ENCODE results near the gene IRS1. TPM values are rescaled to one million over a fixed set of nuclear protein-coding genes. Genes with fewer than 3 reads are reported as not detected.

The IRS1 gene
- total and polyA plus RNA-seq, 2 donors (not counting 1 experiment from before 2014, with no cell fraction given) = 14.3 to 29.1 TPM

DNA sequence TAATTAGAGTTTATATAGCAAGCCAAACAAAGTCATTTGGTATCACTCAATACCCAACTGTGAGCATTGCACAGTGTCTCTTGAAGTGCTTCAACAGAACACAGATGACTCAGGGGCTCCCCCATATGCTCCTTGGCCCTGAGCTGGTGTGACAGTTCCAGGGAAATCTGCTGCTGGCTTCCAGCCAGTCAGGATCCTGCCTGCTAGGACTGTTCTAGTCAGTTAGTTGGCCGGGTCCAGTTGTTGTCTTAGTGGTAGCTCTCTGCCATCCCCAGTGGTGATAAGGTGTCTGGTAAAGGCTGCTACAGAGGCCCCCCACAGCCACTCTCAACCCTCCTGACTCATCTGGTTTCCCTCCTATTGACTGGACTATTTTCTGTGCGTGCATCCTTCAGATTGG is 100.3 kb downstream of the IRS1 start:
- peak; percentile 46 to 52 for DNase-seq (ENCODE audit: low read depth in 2 of 2)
- no peak for TF ChIP-seq EZH2 (IDR thresholded peaks at IDR 0.05; ENCODE audit: low read length, missing control alignments)
- TF ChIP-seq, protein P1, sequence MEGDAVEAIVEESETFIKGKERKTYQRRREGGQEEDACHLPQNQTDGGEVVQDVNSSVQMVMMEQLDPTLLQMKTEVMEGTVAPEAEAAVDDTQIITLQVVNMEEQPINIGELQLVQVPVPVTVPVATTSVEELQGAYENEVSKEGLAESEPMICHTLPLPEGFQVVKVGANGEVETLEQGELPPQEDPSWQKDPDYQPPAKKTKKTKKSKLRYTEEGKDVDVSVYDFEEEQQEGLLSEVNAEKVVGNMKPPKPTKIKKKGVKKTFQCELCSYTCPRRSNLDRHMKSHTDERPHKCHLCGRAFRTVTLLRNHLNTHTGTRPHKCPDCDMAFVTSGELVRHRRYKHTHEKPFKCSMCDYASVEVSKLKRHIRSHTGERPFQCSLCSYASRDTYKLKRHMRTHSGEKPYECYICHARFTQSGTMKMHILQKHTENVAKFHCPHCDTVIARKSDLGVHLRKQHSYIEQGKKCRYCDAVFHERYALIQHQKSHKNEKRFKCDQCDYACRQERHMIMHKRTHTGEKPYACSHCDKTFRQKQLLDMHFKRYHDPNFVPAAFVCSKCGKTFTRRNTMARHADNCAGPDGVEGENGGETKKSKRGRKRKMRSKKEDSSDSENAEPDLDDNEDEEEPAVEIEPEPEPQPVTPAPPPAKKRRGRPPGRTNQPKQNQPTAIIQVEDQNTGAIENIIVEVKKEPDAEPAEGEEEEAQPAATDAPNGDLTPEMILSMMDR (conservative IDR thresholded peaks at IDR 0.05 in 1 of 2, IDR thresholded peaks at IDR 0.05 in 1 of 2; ENCODE audit: low read depth in 1 of 2, low read length in 2 of 2) = no peak
- no peaks in the 10 kb centered on the region for H3K27me3 ChIP-seq (ENCODE audit: control insufficient read depth, insufficient read depth, low read length)
- H4K20me1 ChIP-seq (ENCODE audit: control insufficient read depth, extremely low read depth, insufficient read depth, low read length) = no peaks in the 10 kb centered on the region
- H3K36me3 ChIP-seq (ENCODE audit: control insufficient read depth, insufficient read depth, low read length) = no peaks in the 10 kb centered on the region
- H3K27ac ChIP-seq (ENCODE audit: insufficient read depth, low read length) = no peak overlapping the region
- no peak overlapping the region for H3K4me3 ChIP-seq (replicated peaks in 1 of 4; ENCODE audit: control extremely low read depth in 1 of 4, insufficient read depth in 1 of 4, low read depth in 3 of 4, low read length in 4 of 4)
- no peak overlapping the region for H3K4me2 ChIP-seq (ENCODE audit: extremely low read depth, insufficient read depth, low read length)
- H3K9ac ChIP-seq (ENCODE audit: insufficient read depth, low read length) = no peak overlapping the region
- H2AFZ ChIP-seq (ENCODE audit: low read length) = no peak overlapping the region
- no peaks in the 10 kb centered on the region for H3K9me3 ChIP-seq (ENCODE audit: control insufficient read depth, insufficient read depth, low read depth, low read length)
- peaks cover 5% of the 10 kb centered on the region for H3K4me1 ChIP-seq (ENCODE audit: control insufficient read depth, extremely low read depth, insufficient read depth, low read length)
- no peaks in the 10 kb centered on the region for H3K79me2 ChIP-seq (ENCODE audit: control insufficient read depth, insufficient read depth, low read length)

GRCh38 chr2:226698671-226699070 is 100.9 kb downstream of the IRS1 start:
- H3K9me3 ChIP-seq (ENCODE audit: control insufficient read depth, insufficient read depth, low read depth, low read length) = no peaks in the 10 kb centered on the region
- TF ChIP-seq EZH2 (IDR thresholded peaks at IDR 0.05; ENCODE audit: low read length, missing control alignments) = no peak
- TF ChIP-seq, protein P1 (conservative IDR thresholded peaks at IDR 0.05 in 1 of 2, IDR thresholded peaks at IDR 0.05 in 1 of 2; ENCODE audit: low read depth in 1 of 2, low read length in 2 of 2) = no peak
- H3K36me3 ChIP-seq (ENCODE audit: control insufficient read depth, insufficient read depth, low read length) = no peaks in the 10 kb centered on the region
- no peaks in the 10 kb centered on the region for H3K79me2 ChIP-seq (ENCODE audit: control insufficient read depth, insufficient read depth, low read length)
- H3K27me3 ChIP-seq (ENCODE audit: control insufficient read depth, insufficient read depth, low read length) = no peaks in the 10 kb centered on the region
- no peak overlapping the region for H2AFZ ChIP-seq (ENCODE audit: low read length)
- peaks cover 5% of the 10 kb centered on the region for H3K4me1 ChIP-seq (ENCODE audit: control insufficient read depth, extremely low read depth, insufficient read depth, low read length)
- no peak overlapping the region for H3K4me3 ChIP-seq (replicated peaks in 1 of 4; ENCODE audit: control extremely low read depth in 1 of 4, insufficient read depth in 1 of 4, low read depth in 3 of 4, low read length in 4 of 4)
- DNase-seq (ENCODE audit: low read depth in 2 of 2) = no peak
- no peak overlapping the region for H3K9ac ChIP-seq (ENCODE audit: insufficient read depth, low read length)
- no peak overlapping the region for H3K27ac ChIP-seq (ENCODE audit: insufficient read depth, low read length)
- H4K20me1 ChIP-seq (ENCODE audit: control insufficient read depth, extremely low read depth, insufficient read depth, low read length) = no peaks in the 10 kb centered on the region
- H3K4me2 ChIP-seq (ENCODE audit: extremely low read depth, insufficient read depth, low read length) = no peak overlapping the region

GRCh38 chr2:226694586-226695284 is 104.9 kb downstream of the IRS1 start:
- H3K36me3 ChIP-seq (ENCODE audit: control insufficient read depth, insufficient read depth, low read length) = no peaks in the 10 kb centered on the region
- H4K20me1 ChIP-seq (ENCODE audit: control insufficient read depth, extremely low read depth, insufficient read depth, low read length) = no peaks in the 10 kb centered on the region
- H3K4me3 ChIP-seq (replicated peaks in 1 of 4; ENCODE audit: control extremely low read depth in 1 of 4, insufficient read depth in 1 of 4, low read depth in 3 of 4, low read length in 4 of 4) = no peak overlapping the region
- H3K9me3 ChIP-seq (ENCODE audit: control insufficient read depth, insufficient read depth, low read depth, low read length) = no peaks in the 10 kb centered on the region
- DNase-seq (ENCODE audit: low read depth in 2 of 2) = peak; percentile 28 to 42
- H3K27me3 ChIP-seq (ENCODE audit: control insufficient read depth, insufficient read depth, low read length) = no peaks in the 10 kb centered on the region
- TF ChIP-seq, protein P1 (conservative IDR thresholded peaks at IDR 0.05 in 1 of 2, IDR thresholded peaks at IDR 0.05 in 1 of 2; ENCODE audit: low read depth in 1 of 2, low read length in 2 of 2) = no peak
- peaks cover 5% of the 10 kb centered on the region for H3K4me1 ChIP-seq (ENCODE audit: control insufficient read depth, extremely low read depth, insufficient read depth, low read length)
- no peak overlapping the region for H3K9ac ChIP-seq (ENCODE audit: insufficient read depth, low read length)
- no peak overlapping the region for H3K4me2 ChIP-seq (ENCODE audit: extremely low read depth, insufficient read depth, low read length)
- no peak overlapping the region for H2AFZ ChIP-seq (ENCODE audit: low read length)
- H3K79me2 ChIP-seq (ENCODE audit: control insufficient read depth, insufficient read depth, low read length) = no peaks in the 10 kb centered on the region
- H3K27ac ChIP-seq (ENCODE audit: insufficient read depth, low read length) = no peak overlapping the region

Measured in fibroblast of lung (primary cell).